Hindlimb muscle (tissue), 1 donor: ENCODE data around the gene PAX7. TPM values are rescaled to one million over a fixed set of nuclear protein-coding genes. Genes with fewer than 3 reads are reported as not detected.
"Not testable (repeated sequence)": the region's sequence is repeated elsewhere in the genome, so short reads cannot be mapped to it uniquely, and the experiment has no call there.

Source experiments
- DNase-seq: peaks from one replicate; pipeline ENCODE4 v3.0.0-alpha.2; 2013
- polyA plus RNA-seq: library from polyadenylated mRNA; unstranded; fragments of 120-200 nt; gene quantifications from one replicate; pipeline ENCODE4 v1.2.1, GENCODE V29; 2013; ENCODE audit not compliant: insufficient read length

Gene PAX7
- polyA plus RNA-seq, 1 donor, result 52.1 TPM

DNA sequence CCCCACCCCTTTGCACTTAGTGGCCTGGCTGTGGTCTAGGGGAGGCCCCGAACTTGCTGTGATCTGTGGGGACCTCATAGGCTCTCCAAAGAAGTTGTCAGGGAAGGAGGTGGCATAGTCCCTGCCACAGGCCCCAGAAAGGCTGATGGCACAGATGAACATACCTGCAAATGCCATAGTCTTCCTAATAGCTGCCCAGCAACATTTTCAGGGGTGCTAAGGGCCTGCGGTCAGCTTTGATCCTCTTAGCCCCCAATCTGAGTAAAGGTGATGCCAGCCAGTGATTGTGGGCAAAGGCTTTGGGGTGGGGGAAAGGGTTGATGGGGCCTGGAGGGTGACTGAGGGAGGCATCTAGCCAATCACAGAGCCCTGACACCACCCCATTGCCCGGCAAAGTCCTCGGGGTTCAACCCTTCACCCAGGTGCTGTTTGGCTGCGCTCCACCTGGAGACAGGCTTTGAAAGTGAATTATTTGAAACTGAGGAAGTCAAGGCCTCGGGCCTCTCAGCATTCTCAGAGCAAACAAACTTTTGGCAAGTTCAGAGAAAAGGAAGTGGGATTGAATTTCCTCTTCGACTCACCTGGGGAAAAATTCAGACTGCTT, 35.8 kb downstream of the PAX7 start:
- DNase-seq, result no peak

DNA sequence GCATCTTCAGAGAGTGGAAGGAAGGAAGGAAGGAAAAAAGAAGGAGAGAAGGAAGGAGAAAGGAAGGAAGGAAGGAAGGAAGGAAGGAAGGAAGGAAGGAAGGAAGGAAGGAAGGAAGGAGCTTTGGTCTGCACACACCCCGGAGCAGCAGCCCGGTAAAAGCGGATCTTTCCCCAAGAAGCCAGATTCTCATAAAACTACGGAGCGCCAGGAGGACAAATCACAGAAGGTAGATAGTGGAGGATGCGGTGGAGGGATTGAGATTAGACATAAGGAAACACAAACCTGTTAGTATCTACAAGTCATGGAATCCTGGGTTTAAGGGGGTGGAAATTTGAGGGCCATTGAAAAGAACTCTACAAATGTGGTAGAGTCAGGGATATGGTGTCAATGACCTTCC, 36.7 kb downstream of the PAX7 start:
- no peak for DNase-seq

- DNase-seq, result no peak
Measured at GRCh38 chr1:18668046-18668445, 37.4 kb downstream of the PAX7 start.

DNA sequence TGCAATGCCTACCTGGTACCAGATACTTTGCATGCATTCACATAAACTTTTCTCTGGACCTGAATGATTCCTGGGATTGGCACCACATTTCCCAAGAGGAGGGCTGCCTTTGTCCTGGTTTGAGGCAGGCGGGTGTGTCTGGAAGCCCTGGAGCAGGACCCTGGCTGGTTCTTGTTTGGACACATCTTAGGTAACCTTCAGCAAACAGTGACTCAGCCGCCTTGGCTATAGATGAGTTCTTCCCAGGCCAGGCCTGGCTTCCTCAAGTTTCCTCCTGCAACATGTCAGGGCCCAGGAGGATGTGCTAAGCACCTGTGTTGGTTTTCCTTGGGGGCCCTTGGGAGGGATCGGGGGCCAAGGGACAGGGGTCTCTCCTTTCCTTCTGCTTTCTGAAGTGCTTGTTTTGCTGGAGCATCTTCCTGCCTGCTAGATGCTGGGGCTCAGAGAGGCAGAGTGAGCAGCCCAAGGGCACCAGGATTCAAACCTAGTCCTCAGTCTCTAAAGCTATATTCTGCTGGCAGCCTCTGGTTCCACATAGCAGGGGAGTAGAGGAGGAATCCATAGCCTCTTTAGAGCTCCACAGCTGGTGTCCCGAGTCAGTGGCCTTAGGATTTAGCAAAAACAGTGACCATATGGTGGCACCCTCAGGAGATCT, 38.2 kb downstream of the PAX7 start:
- no peak for DNase-seq

DNA sequence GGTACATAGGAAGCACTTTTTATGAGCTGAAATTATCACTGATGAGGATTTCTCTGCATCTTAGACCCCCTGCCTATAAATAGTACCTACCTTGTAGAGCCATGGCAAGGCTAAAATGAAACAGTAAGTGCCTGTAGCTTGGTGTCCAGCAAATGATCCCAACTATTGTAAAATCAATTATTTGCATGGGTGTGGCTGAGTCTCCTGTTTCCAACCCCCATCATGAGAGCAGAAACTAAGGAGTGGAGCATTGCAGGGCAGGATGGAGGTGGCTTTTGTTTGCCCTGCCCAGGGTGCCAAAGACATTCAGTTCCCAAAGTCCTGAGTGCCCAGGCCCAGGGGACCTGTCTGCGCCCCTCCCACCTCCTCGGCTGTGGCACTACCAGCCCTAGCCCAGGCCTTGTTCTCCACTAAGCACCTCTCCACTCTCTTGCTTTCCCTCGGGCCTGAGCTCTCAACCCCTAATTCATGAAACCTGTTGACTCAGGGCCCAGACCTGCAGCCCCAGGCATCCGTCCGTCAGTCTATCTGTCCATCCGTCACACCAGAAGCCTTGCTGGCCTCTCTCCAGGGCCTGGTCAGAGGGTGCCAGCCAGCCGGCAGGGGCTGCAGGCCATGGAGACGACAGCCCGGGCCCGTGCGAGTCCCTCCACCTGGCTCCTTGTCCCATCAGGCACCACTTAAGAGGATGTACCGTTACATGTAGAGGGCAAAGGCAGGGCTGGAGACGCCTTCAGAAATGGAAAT, 39.6 kb downstream of the PAX7 start:
- DNase-seq, result no peak

DNA sequence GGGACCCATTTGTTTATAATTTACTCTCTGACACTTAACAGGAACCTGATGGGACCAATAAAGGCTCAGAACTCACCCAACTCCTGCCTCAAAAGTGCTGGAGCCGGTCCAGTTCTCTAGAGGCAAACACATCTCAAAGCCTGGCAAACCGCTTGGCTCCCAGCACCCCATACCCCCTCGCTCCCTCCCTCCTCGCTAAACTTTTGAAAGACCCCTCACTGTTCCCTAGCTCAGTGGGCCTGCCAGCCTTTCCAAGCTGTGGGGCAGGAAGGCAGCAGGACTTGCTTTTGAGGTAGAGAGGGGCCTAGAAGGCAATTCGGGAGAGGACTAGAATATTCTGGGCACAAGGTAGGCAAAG, 40.2 kb downstream of the PAX7 start:
- DNase-seq, result no peak

- no peak for DNase-seq
Measured at GRCh38 chr1:18673976-18674375, 43.3 kb downstream of the PAX7 start.

DNA sequence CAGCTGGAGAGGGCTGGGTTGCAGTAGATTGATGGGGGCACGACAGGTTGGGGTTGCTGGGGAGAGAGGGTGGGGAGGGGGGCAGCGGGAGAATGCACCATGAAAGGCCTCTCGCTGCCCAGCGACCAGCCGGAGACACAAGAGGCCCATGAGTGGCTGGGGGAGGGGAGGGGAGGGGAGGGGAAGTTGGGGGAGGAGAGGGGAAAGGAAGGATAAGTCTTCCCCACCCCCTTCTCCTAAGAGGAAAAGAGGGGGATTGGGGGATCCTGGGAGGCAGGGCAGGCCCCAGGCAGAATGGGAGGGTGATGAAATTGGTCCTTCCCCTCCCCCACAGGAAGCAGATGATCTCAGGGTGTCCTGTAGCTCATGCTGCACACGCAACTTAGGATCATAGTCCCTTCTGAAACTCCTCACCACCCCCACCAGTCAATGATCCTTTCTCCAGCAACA, 45.7 kb downstream of the PAX7 start:
- DNase-seq, result no peak

GRCh38 chr1:18681423-18681835, 50.8 kb downstream of the PAX7 start:
- no peak for DNase-seq

DNA sequence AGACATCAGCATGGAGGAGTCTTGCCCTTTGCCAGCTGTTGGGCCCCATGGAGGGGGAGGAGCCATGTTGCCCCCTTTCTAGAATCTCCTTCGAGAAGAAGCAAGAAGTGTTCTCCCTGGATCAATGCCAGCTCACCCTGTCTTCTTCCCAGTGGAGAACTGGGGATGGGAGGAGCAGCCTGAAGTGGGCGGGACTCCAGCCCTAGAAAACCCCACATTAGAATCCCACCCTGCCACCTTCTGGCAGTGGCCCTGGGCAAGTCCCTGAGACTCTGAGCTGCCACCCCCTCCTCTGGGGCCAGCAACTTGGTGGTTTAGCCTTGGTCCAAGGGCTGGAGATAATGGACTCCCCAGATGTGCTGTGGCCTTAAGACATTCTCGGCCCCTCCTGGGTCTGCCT, 51.7 kb downstream of the PAX7 start:
- no peak for DNase-seq

- DNase-seq, result no peak
Measured at GRCh38 chr1:18684303-18684702, 53.7 kb downstream of the PAX7 start.

GRCh38 chr1:18686540-18686939, 55.9 kb downstream of the PAX7 start:
- no peak for DNase-seq

DNA sequence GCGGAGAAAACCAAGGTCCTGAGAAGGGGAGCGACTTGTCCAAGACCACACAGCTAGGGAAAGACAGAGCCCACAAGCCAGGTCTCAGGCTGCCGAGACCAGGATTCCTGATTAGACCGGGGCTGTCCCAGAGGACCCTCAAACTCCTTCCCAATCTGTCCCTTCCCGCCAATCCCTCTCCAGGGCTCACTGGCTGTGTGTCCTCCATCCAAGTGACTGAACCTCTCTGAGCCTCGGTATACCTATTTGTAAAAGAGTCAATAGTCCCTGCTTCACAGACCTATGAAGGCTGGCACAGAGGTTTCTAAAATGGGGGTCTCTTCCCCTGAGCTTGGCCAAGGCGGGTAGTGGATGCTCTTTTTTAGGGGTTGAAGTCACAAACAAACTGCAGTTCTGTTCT, 56.6 kb downstream of the PAX7 start:
- no peak for DNase-seq

DNA sequence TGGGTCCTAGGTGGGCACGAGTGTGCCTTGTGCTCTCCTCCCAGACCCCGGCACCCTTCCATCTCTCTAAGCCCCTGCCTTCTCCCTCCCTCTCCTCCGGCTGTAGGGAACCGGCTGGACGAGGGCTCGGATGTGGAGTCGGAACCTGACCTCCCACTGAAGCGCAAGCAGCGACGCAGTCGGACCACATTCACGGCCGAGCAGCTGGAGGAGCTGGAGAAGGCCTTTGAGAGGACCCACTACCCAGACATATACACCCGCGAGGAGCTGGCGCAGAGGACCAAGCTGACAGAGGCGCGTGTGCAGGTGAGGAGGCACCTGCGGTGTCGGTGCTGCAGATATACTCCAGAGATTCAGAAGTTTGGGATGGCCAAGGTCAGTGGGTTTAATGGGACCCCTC, 61.0 kb downstream of the PAX7 start:
- DNase-seq, result no peak

GRCh38 chr1:18693256-18694098, 62.8 kb downstream of the PAX7 start:
- DNase-seq, result no peak

DNA sequence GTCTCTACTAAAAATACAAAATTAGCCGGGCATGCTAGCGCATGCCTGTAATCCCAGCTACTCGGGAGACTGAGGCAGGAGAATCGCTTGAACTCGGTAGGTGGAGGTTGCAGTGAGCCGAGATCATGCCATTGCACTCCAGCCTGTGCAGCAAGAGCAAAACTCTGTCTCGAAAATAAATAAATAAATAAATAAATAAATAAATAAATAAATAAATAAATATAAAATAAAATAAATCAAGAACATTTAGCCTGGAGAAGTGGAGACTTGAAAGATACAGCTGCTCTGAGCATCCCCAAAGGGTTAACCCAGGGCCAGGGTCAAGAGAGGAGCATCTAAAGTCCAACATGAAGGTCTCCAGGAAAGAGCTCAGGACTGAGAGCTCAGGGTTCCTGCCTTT, 63.6 kb downstream of the PAX7 start:
- not testable (repeated sequence) for DNase-seq

GRCh38 chr1:18697541-18697940, 66.9 kb downstream of the PAX7 start:
- no peak for DNase-seq

DNA sequence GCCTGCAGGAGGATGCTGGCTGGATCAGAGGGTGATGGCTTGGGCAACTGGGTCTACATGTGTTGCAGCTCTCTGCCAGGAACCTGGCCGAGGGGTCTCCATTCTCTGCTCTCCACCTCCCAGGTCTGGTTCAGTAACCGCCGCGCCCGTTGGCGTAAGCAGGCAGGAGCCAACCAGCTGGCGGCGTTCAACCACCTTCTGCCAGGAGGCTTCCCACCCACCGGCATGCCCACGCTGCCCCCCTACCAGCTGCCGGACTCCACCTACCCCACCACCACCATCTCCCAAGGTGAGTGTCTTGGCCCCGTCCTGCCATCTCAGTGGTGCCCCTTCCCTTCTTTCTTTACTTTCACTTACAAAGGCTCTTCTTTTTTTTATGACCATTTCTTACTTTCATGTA, 69.9 kb downstream of the PAX7 start:
- no peak for DNase-seq

GRCh38 chr1:18701183-18701582, 70.5 kb downstream of the PAX7 start:
- no peak for DNase-seq

DNA sequence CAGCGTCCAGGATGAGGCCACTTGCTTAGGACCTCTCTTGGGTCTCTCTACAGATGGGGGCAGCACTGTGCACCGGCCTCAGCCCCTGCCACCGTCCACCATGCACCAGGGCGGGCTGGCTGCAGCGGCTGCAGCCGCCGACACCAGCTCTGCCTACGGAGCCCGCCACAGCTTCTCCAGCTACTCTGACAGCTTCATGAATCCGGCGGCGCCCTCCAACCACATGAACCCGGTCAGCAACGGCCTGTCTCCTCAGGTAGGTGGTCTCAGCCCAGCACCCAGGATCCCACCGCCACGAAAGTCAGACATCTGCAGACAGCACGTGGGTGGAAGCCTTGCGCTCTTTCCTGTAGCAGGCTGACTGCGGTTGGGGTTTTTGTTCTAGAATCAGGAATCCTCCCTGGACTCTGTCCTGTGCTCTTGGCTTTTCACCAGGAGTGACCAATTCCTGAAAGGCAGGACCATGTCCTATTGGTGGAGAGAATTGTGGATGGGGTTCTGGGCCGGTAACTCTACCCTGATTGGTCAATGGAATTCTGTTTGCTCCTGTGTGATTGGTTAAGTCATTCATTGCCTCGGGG, 72.5 kb downstream of the PAX7 start:
- DNase-seq, result no peak

GRCh38 chr1:18705811-18706210, 75.2 kb downstream of the PAX7 start:
- no peak for DNase-seq

GRCh38 chr1:18707696-18708257, 77.1 kb downstream of the PAX7 start:
- DNase-seq, result no peak
